Posterior vena cava (tissue), 2 donors: Measurements from ENCODE around the gene SLPI. TPM values are rescaled to one million over a fixed set of nuclear protein-coding genes. Genes with fewer than 3 reads are reported as not detected.

Experiments
- DNase-seq: peaks from one replicate; pipeline ENCODE4 v3.0.0-alpha.2; 2020; ENCODE audit warnings: low spot score
- intact Hi-C, 2 donors: fragments of 100-400 bp; cut with DNase I; formaldehyde crosslinking; loops; one replicate each; pipeline versions ENCODE4 v1.14.1 to v1.14.2; 2022 to 2023
- long read RNA-seq, 2 donors: library from polyadenylated mRNA; unstranded; transcript quantifications; one replicate each; pipeline ENCODE4 v2.0.0, GENCODE V29; 2020 to 2021
- total RNA-seq, 2 donors: library from RNA; stranded (reverse); fragmentation: NEBNext Ultra II Directional; extraction: Animal tissue kit (Norgen Biotek cat#: 25700); gene quantifications; one replicate each; pipeline ENCODE4 v1.2.1, GENCODE V29; 2021
- donor health status: DM: yes; HTN: yes; CAD: no.
- donor health status: DM: yes; HTN: yes; CAD: no.

SLPI gene
- 10 to 100 TPM; 14.6 to 74.0 TPM for total RNA-seq
- long read RNA-seq, donor 1 = 0 reads
- long read RNA-seq, donor 2 = 0 reads

DNA sequence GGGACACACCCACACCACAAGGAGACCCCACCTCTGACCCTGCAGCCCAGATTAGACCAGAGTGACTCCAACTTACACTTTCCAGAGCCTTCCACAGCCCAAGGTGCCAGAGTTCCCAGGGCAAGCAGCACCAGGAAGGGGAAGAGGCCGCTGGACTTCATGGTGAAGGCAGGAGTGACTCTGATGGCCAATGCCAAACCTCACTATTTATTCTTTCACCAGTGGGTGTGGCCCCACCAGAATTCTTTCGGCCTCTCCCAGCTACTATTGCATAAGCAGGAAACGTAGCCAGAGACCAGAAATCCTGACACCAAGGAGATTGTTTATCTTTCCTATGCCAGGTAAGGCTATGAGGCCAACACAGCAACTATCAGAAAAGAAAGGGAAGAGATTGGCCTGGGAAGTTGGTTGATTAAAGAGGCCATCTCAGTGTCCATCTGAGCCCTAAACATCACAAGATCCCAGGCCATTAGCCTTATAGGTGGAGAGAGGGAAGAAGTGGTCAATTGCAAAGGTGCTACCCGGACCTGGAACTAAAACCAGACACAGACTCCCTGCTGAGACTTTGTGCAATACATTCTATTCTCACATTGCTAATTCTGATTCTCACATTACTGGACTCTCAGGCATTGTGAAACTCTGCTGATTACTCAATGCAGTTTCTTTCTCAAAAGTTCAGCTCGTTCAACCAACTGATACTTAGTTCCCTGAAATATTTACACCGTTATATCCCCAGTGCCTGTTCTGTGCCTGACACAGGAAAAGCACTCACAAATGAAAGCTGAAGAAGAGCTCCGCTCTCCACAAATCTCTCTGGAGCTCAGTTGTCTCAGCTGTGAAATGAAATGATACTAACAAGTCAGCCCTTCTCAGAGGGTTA is at the start of gene SLPI:
SLPI (minus strand) TSS at position 182 of the 880 bp plus-strand sequence; CDS start at position 161, 21 bp downstream.
- DNase-seq = no peak
- intact Hi-C loops = no loop called here

GRCh38 chr20:45303586-45304463 is 49.5 kb upstream of the SLPI start:
- intact Hi-C loops = no loop called here
- DNase-seq = no peak

- intact Hi-C loops = no loop called here
- no peak for DNase-seq
Observed at GRCh38 chr20:45301824-45302271, 47.5 kb upstream of the SLPI start.

DNA sequence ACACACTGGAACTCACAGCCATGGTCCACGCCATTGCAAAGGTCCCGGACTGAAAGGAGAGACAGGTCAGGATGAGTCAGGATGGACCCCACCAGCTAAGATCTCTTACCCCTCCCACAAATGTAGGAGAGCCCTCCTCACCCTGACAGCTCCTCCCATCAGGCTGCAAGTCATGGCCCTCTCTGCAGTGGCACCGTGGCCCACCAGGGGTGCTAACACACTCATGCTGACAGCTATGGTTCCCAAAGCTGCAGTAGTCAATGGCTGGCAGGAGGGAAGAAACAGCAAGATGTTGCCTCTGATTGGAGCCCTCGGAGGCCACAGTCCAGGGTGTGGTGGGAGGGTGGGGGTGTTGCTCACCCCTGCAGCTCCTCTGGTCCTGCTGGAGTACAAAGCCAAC is 46.6 kb upstream of the SLPI start:
- intact Hi-C loops = no loop called here
- no peak for DNase-seq

DNA sequence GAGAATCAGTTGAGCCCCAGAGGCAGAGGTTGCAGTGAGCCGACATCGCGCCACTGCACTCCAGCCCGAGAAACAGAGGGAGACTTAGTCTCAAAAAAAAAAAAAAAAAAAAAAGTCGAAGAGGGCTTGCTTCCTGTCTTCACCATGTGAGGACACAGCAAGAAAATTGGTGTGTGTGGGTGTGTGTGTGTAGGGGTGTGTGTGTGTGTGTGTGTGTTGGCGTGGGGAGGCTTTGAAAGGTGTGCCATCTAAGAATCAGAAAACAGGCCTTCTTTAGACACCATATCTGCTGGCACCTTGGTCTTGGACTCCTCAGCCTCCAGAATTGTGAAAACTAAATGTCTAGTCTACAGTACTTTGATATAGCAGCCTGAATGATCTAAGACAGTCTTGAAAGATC is 45.4 kb upstream of the SLPI start:
- intact Hi-C loops = no loop called here

DNA sequence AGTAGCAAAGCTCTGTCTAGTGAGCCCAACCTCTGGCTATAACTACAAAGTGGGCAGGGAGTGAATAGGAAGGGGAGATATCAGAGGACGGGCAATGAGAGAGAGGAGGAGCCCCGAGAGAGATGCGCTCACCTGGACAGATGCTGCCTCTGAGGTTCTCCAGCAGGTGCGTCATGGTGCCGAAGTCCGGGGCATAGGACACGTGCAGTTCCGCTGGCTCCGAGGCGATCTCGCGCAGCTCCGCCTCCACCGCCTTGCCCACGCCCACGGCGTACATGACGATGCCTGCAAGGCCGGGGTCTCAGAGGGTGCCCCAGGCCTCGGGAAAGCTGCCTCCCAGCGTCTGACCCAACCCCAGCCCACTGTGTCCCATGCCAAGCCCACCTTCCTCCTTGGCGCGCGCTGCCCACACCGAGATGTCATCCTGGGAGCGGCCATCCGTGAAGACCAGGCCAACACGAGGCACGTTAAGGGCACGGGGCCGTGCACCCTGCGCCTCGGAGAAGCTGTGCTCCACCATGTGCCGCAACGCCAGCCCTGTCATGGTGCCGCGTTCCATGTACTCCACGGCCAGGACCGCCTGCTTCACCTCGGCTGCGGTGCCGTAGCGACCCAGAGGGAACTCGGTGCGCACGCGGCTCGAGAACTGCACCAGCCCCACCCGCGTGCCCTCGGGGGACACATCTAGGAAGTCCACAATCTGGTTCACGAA is 43.6 kb upstream of the SLPI start:
- intact Hi-C loops = no loop called here
- DNase-seq = no peak

More for the DNA sequence above, 45.4 kb upstream of the SLPI start:
- DNase-seq = no peak

DNA sequence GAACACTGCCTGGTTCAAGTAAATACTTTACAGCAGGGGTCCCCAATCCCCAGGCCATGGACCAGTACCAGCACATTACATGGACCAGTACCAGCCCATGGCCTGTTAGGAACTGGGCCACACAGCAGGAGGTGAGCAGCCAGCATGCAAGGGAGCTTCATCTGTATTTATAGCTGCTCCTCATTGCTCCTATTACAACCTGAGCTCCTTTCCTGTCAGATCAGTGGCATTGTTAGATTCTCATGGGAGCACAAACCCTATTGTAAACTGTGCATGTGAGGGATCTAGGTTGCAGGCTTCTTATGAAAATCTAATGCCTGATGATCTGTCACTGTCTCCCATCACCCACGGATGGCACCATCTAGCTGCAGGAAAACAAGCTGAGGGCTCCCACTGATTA is 40.3 kb upstream of the SLPI start:
- no peak for DNase-seq
- intact Hi-C loops = no loop called here

GRCh38 chr20:45294003-45294368 is 39.6 kb upstream of the SLPI start:
- DNase-seq = no peak
- intact Hi-C loops = no loop called here

DNA sequence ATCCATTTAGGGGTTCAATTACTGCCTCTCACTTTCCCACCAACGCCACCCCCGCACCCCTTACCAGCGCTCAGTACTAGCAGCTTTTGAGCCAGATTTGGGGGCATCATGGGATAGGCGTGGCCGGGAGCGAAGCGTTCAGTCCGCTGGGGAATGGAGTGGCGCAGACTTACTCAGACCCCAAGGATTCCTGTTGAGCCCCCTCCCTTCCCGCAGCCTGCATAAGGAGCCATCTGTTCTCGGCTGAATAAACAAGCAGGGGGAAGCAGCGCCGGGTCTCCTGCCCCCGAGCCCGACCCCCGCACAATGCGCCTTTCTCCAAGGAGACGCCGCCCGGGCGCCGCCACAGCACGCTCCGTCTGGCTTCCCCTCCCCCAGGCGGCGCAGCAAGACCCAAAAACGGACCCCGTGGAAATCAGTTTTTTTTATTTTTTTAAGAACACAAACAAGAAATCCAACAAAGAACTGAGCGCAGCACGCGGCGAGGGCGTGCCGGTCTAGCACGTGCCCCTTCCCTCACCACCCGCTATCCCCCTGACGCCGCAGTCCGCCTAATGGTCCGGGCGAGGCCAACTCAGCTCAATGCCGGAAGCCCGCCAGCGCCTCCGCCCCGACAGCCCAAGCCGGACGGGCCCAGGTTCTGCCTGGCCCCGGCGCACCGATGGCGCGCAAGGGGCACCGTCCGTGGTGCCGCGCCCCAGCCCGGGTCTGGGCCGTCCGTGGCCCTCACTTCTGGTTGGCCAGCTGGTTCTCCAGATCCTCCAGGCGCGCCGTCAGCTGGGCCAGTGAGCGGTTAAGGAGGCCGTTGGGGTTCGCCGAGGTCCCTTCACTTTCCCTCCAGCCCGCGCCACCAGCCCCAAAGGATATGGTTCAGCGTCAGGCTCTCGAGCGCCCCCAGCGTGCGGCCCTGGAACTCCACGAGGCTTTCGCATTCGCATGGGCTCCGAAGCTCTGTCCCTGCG is 39.0 kb upstream of the SLPI start:
- intact Hi-C loops = no loop called here
- DNase-seq = peak; percentile 96

DNA sequence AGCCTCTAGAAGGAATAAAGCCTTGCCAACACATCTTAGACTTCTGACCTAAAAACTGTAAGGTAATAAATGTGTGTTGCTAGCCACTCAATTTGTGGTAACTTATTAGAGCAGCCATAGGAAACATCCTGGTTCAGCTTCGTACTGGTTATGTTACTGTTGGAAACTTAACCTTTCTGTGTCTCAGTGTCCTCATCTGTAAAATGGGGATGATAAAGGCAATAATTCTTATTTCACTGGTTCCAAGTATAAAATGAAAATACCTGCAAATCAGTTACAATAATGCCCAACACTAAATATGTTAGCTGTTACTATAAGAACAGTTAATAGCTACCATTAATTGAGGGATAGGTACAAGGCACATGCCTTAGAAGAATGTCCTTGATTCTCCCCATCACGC is 38.0 kb upstream of the SLPI start:
- no peak for DNase-seq
- intact Hi-C loops = no loop called here

GRCh38 chr20:45291526-45291925 is 37.2 kb upstream of the SLPI start:
- intact Hi-C loops = no loop called here

DNA sequence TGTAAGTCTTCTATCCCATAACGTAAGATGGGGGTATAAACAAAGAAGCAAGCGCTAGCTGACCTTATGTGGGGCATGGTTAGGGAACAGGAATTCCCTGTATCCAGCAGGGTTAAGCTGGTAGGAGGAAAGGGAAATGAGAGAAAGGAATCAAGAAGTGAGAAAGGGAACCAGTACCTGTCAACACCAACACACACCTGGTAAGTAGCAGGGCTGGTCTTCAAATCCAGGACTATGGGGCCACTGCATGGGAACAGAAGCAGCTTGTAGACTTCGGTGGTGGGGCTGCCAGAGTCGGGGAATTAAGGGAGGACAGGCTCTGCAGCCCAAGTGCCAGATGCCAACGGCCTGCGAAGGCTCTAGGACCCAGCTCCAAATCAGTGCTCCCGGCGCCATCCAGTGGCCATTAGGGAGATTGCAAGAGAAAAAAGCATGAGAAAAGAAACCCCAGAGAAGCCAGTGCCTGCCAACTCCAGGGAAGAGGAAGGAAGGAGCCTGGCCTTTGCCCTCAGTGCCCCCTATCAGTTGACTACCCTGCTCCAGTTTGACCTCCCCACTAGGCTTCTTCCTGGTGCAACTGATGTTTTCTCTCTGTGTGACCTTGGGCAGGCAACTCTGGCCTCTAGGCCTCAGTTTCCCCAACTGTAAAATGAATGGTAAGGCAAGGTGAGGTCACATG is 36.5 kb upstream of the SLPI start:
- peak; percentile 92 for DNase-seq
- intact Hi-C loops = no loop called here

More at GRCh38 chr20:45291526-45291925, 37.2 kb upstream of the SLPI start:
- DNase-seq = no peak

DNA sequence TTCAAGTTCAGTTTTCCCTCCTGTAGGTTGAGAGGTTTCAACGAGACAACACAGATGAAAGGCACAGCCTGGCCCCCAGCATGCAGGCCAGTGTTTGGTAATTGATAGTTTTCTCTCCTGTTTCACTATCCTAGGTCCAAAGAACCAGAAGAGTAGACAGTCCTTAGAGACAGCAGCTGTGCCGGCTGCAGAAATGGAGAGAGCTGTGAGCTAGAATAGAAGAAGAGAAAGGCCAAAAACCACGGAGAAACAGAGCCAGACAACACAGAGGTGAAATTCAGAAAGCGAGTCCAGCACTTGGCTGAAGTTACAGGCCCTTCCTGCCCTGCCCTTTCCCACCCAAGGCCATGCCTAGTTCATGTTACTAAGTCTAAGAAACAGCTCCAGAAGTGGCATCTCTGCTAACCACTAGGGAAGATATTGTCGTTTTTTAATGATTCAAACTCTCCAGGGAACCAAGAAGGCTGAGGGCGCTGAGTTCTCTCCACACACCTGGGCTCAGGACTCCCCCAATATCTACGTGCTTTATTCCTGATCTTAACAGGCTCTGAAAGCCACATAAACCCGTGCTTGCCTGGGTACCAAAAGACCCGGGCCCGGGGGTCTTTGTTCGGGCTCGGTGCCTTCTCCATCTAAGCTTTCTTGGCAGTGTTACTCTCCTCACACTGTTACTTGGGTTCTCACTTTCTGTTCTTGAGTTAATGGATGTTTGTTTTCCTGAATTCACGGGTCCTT is 35.7 kb upstream of the SLPI start:
- intact Hi-C loops = no loop called here
- no peak for DNase-seq

- DNase-seq = no peak
- intact Hi-C loops = no loop called here
Observed at GRCh38 chr20:45288860-45289259, 34.5 kb upstream of the SLPI start.

GRCh38 chr20:45288376-45288775 is 34.0 kb upstream of the SLPI start:
- intact Hi-C loops = no loop called here
- DNase-seq = no peak

DNA sequence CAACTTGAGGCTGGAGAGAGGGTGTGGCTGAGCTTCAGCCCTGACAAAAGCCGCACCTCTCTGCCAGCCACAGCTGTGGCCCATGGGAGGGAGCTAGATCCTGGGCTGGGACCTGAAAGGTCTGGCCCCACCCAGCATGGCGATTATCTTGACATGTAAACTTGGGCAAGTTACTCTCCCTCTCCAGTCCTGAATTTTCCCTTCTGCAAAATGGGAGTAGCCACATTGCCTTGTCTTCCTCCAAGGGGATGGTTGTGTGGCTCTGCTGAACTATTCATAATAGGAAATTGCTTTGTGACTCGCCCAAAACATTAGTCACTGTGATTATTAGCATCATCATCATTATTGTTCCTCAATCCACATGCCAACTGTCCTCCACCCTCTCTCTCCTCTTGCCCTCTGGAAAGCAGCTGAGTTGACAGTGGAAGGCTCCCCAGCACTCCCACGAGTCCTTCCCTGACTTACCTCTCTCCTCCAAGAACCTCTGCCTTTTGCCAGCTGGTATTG is 29.2 kb upstream of the SLPI start:
- intact Hi-C loops = no loop called here
- DNase-seq = no peak
